GDM1 (cell line): ENCODE results near the gene JOSD2.
A peak's percentile ranks its signal among the peaks of the same experiment; 100 is the strongest.
"Not testable (repeated sequence)": the region's sequence is repeated elsewhere in the genome, so short reads cannot be mapped to it uniquely, and the experiment has no call there.

Source experiments
- DNase-seq: peaks from one replicate; lab custom pipeline; 2025; lab: John Stamatoyannopoulos, UW

JOSD2 gene

DNA sequence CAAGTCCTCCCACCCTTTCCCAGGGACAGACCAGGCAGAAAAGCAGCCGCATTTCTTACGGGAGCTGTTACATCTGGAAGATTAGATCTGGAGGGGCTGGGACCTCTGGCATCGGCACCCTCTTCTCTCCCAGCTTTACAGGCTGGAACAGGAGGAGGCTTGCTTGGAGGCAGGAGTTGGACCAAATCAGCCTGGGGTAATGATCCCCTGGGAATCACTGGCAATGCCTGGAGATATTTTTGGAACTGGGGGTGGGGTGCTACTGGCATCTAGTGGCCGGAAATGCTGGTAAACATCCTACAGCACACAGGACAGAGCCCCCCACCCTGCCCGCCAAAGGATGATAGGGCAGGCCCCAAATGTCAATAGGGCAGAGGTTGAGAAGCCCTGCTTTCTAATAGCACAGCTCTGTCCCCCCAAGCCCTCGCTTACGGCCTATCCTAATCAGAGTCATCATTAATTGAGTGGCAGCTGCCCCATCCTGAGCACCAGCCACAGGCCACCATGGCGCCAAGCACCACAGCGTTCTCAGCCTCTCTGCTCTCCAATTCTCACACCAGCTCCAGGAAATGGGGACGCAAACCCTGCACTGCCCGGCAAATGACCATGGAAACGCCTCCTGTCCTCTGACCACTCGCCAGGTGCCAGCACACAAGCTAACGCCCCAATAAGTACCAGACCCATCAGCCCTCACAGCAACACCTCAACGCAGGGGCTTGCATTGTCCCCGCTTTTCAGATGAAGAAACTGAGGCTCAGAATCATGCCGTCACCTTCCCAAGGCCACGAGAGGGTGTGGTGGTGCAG is 36.6 kb upstream of the JOSD2 start:
- no peak for DNase-seq

DNA sequence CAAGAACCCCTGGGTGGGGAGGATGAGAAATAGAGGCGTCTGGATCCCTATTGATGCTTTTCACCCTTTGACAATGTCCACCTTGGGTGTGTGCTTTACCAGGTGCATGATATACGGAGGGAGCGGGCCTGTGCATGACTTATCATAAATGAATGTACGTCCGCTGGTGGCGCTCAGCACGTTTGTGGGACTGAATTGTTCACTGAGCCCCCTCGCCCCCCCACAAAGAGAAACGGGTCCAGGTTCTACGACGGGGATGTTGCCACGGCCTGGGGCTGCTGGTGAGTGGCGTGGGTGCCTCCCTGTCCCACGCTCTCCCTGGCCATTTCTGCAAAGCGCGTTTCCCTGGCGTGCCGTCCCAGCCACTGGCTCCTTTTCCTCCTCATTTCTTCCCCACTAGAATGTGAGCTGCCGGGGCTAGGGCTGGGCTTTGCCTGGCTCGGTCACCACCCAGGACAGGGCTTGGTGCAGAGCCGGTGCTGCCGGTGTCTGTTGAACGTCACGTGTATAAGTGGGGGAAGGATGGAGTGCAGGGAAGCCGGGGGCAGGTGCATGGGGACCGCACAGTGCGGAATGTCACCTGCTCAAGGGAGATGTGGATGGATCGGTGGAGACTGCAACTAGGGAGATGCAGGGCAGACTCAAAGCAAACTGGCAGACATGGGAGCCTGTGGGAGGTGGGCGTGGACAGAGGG is 35.7 kb upstream of the JOSD2 start:
- no peak for DNase-seq

DNA sequence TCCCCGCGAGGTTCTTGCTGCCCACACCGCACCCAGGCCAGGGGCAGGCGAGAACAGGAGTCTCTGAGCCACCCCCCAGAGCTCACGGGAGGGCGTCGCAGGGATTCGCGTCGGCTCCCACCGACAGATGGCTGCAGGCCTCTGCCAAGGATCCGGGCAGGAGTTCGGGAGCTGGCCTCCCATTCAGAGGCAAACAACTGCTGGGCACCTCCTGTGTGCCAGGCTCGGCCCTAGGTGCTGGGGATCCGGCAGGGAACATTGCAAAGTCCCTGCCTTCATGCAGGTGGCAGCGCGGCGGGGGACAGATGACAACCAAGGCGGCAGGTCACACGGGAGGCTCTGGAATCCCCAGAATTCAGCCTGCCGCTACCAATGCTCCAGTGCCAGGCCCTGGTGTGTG is 32.0 kb upstream of the JOSD2 start:
- DNase-seq = no peak

DNA sequence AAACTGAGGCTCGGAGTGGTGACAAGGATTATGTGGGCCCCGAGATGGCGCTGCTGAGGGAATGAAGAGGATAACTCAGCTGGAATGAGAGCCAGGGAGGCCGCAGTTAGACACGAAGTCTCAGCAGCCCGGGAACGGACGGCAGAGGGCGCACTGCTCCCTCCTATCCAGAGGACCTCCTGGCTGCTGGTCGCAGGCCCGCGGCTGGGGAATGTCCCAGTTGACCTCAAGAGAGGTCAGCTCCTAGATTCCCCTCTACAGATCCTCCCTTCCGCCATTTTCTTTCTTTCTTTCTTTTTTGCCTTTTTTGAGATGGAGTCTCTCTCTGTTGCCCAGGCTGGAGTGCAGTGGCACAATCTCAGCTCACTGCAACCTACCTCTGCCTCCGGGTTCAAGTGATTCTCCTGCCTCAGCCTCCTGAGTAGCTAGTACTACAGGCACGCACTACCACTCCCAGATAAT is 26.8 kb upstream of the JOSD2 start:
- DNase-seq = peak; percentile 54

DNA sequence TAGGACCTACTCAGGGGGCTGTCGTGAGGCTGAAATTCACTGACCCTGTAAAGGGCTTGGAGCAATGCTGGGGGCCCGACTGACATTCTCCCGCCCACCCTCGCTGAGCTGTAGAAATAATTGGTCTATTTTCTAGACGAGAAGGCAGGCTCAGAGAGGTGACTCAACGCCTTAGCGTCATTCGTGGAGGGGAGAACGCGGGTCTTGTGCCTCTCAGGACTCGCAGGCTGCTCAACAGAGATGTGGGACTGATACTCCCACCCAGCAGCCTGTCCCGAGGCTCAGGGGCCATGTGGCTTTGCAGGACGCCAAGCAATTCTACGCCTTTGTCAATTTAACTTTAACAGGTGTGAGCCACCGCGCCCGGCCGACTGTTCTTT is 26.3 kb upstream of the JOSD2 start:
- no peak for DNase-seq

DNA sequence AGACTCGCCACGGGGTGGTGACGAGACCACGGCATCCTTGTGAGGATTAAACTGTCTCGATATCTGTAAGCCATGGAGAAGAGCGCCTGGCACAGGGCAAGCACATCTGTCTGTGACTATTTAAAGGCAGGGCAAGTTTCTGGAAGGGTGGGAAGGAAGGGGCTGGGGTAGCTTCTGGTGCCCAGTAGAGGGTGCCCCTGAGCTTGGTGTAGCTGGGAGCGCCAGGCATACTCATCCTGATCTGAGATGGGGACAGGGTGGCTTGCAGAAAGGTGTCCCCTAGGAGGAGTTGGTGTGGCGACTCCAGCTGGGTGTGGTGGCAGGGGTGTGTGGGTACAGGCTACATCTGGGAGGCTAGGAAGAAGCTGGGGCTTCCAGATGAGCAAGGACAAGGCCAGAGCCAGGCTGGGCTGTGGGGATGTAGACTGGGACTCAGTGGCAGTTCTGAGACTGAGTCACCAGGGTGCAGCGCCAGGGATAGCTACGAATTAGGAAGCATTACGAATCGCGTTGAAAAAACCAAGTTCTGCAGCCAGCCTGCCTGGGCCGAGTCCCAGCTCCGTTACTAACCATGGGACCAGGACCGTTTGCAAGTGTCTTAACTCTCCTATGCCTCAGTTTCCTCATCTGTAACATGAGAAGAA is 25.8 kb upstream of the JOSD2 start:
- DNase-seq = no peak

DNA sequence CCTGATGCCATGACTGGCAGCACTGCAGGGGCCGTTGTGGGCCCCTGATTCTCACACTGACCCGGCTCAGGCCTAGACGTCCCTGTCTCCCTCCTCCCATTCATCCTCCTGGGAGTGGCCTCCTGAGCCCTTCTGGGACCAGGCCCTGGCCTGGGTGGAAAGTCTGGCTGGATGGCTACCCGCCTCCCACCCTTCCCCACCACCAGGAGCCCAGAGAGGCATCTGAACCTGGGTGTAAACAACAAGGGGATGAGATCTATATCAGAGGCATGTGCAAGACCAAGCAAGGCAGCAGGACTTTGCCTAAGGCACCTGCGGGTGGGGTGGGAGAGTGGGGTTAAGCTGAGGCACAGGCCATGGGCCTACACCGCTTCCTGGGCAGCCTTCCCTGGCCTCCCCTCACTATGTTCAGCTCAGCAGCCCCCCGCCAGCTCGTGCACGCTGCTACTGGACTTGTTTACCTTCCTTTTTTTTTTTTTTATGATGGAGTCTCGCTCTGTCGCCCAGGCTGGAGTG is 24.7 kb upstream of the JOSD2 start:
- no peak for DNase-seq

DNA sequence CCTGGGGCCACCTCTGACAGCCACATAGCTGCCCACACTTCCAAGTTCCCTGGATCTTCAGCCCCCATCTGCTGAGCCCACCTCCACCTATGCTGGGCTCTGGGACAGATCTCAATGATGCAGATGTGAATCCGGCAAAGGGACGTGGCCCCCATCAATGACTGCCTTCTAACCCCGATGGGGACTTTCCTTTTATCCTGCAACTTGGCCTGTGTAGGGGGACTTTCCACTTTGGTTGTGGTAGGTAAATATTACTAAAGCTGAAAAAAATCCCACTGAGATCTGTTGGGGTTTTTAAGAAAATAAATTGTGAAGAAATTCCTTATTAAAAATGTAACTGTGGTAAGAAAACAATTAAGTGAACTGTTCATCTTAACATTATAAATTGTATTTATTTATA is 23.5 kb upstream of the JOSD2 start:
- DNase-seq = no peak

DNA sequence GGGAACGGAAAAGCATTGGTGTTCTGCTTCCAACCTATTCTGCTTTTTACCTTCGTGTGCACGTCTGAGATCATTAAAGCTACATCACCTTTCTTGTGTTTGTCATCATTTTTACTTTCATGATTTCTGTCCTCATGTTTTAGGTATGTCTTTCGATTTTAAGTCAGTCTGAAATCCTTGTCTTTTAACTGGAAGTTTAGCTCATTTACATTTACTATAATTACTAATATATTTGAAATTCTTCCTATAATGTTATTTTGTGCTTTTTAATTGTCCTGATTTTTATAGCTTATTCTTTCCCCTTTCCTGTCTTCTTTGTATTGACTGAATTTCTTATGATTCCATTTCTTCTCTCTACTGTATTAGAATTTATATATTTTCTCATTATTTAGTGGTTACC is 22.0 kb upstream of the JOSD2 start:
- no peak for DNase-seq

DNA sequence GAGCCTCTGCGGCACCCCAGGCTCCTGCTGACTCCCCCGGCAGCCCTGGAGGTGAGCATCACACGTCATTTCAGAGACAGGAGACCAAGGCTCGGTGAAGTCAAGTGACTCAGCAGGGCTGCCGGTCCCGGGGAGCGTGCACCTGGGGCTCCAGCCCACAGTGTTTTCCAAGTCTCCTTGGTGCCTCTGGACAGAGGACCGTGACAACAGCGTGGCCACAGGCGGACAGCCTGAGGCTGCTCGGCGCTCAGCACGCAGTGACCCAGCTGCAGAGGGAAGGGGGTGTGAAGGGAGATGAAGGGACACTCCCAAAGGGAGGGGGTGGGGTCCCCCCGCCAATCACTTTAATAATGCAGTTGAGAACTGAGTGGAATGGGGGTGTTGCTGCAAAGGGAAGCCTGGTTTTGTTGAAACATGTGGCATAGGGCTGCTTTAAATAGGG is 20.2 kb upstream of the JOSD2 start:
- DNase-seq = no peak

DNA sequence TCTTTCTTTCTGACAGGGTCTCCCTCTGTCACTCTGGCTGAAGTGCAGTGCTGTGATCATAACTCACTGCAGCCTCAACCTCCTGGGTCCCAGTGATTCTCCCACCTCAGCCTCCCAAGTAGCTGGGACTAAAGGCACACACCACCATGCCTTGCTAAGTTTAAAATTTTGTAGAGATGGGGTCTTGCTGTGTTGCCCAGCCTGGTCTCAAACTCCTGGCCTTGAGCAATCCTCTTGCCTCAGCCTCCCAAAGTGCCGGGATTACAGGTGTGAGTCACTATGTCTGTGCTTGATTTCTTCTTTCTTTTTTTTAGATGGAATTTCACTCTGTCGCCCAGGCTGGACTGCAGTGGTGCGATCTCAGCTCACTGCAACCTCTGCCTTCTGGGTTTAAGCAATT is 17.1 kb upstream of the JOSD2 start:
- DNase-seq = not testable (repeated sequence)

DNA sequence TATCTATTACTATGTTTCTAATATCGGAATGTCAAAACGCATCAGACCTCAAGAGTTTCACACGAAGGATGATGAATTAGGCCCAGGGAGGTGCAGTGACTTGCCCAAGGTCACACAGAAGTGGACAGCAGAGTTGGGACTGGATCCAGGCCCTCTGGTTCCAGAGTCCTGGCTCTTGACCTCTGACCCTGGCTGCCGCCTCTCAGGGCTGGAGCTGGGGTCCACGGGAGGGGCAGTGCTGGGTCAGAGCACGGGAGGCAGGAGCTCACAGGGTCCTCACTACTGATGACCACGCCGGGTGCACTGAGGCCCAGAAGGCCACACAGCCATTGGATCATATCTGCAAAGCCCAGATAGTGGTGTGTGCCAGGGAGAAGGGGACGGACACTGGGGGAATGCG is 11.9 kb upstream of the JOSD2 start:
- no peak for DNase-seq

DNA sequence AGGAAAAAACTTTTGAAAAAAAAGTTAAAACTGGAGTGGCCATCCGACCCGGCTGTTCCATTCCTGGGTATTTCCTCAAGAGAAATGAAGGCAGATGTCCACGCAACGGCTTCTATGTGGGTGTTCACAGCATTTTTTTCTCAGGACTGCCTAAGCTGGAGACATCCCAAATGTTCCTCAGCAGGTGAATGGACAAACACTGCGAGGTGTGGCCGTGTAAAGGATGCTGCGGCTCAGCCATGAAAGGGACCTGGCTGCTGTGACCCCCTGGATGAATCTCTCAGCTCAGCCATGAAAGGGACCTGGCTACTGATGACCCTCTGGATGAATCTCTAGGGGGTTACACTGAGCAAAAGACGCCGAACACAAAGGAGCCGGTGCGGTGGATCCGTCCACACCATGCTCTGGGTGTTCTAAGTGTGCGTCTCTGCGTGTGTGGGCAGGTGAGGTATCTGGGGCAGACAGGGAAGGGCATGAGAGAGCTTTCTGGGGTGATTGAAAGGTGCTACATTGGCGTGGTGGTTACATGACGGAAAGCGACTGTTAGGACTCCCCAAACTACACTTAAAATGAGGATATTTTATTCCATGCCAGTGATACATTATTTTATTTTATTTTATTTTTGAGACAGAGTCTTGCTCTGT is 10.0 kb upstream of the JOSD2 start:
- DNase-seq = no peak

DNA sequence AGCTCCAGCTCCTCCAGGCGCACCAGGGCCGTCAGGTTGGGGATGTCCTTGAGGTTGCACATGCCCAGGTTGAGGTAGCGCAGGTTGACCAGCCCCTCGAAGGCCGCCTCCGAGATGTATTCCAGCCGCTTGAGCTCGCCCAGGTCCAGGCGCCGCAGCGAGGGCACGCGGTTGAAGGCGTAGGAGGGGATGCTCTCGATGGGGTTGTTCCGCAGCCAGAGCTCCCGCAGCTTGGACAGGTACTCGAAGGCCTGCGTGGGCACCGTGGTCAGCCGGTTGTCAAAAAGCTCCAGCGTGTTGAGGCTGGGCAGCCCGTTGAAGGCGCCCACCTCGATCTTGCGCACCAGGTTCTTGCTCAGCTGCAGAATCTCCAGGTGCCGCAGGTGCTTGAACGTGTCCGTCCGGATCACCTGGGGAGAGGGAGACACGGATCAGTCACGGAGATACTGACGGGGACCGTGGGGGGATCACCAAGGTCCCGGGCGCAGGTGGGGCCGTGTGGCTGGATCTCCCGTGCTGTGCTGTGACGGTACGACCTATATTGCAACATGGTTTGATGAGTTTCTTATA is 8.1 kb upstream of the JOSD2 start:
- DNase-seq = no peak

DNA sequence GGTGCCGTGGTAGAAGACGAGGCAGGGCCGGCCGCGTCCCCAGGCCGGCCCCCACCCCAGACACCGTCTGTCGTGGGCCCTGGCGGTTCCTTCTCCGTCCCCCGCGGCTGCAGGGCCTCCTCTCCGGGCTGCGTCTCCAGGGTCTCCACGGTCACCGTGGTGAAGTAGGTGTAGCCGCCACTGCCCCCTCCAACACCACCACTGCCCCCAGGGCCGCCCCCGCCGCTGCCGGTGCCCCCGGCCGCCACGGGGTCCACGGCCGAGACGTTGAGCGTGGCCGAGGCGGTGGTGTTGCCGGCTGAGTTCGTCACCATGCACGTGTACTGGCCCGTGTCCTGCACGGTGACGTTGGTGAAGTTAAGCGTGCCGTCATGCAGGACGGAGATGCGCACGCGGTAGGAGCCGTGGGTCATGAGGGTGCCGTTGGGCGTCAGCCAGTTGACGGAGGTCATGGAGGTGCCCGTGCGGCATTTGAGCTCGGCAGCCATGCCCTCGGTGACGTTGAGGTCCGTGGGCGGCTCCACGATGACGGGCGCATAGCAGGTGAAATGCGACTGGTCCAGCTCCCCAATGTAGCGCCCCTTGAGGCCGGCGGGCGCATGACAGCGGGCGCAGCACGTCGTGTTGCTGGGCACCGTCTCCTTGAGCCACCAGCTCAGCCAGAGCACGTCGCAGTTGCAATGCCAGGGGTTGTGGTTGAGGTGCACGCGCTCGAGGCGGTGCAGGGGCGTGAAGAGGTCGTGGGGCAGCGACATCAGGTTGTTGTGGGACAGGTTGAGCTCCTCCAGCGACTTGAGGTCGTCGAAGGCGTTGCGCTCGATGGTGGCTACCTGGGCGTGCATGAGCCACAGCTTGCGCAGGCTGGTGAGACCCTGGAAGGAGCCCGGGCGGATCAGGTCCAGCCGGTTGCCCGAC is 7.4 kb upstream of the JOSD2 start:
- no peak for DNase-seq

DNA sequence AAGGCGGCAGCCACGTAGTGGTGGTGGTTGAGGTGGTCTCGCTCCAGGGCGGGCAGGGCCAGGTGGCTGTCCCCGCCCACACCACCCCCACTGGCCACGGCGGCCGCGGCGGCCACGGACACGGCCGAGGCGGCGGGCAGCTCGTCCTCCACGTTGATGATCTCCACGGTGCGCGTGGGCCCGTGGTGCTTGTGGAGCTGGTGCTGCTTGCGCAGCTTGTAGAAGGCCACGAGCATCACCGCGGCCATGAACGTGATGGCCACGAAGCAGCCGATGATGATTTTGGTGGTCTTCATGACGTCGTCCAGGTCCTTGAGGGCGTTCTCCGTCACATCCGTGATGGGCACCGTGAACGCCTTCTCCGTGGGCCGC is 6.7 kb upstream of the JOSD2 start:
- no peak for DNase-seq

DNA sequence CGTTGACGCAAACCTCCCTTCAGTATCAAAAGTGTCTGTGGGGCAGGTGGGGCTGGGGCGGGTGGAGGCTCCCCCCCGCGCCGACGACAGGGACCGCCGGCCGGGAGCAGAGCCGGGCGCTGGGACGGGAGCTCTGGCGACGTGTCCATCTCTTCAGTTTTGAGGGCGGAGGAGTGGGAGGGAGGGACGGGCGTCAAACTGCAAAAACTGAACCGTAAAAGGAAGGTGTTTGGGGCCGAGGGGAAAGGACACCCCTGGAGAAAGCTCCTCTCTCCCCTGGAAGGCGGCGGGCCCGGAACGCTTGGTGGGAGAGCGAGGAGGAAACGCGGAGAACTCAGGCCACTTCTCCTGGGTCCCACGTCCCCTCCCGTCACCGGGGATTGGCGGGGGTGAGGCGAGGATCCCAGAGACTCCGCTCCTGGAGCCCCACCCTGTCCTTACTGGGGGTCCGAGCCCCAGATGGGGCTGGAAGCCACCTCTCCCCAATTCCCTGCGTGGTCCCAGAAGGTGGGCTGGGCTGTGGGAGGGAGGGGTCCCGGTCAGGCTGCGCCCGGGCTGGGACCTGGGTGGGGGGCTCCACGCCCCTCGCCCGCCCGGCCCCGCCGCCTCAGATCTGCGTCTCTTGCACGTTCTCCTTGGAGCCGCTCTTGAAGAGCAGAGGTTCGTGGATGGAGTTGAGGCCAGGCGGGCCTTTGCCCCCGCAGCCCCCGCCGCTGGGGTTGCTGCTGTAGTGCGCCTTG is 6.1 kb upstream of the JOSD2 start:
- no peak for DNase-seq

DNA sequence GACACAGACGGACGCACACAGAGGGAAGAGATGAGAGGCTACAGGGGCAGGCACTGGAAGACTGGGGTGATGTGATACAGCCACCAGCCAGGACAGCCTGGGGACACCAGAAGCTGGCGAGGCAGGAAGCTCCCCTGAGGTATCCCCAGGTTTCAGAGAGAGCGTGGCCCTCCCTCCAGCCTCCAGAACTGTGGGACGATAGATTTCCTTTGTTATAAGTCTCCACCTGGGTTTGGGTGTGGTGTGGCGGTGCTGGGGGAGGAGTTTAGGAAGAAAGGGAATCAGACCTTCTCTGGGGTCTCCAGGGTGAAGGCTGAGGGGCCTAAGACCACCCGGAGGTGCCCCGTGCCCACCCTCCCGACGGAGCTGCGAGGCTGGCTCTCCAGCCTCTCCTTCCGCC is 5.5 kb upstream of the JOSD2 start:
- no peak for DNase-seq

DNA sequence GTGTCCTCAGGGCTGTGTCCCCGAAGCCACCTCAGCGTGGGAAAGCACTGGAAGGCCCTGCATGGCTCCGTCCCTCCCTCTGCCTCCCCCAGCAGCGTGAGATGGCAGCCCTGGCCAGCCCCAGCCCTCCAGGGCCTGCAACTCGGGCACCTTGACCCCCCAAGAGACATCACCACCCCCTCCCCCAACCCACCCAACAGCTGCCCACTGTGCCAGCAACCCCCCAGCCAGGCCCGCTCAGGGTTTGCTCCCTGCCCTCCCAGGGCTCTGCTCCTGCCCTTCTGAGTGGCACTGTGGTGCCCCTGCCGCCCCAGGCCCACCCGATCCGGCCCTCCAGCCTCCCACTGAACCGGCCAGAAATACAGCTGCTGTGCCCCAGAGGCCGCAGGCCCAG is 4.2 kb upstream of the JOSD2 start:
- DNase-seq = no peak
